Osteoblast (primary cell): ENCODE measurements around the gene MAPKAPK2. TPM values are rescaled to one million over a fixed set of nuclear protein-coding genes. Genes with fewer than 3 reads are reported as not detected.
A peak's percentile ranks its signal among the peaks of the same experiment; 100 is the strongest.

Experiments
- DNase-seq: peaks from one replicate; pipeline ENCODE4 v3.0.0; 2011; ENCODE audit warnings: low spot score, mixed read lengths; ENCODE audit not compliant: insufficient read length; ENCODE audit errors: missing footprints
- H2AFZ ChIP-seq: 2 replicates; pipeline ENCODE4 v1.6.0; 2011; ENCODE audit warnings: mild to moderate bottlenecking, low read length
- H3K27ac ChIP-seq: 2 replicates; pipeline ENCODE4 v1.5.1; 2011; ENCODE audit warnings: mild to moderate bottlenecking, low read depth, low read length, moderate library complexity
- H3K27me3 ChIP-seq: 2 replicates; pipeline ENCODE4 v1.6.0; 2012; ENCODE audit warnings: mild to moderate bottlenecking, control low read depth, inconsistent platforms, low read length, moderate library complexity; ENCODE audit not compliant: insufficient read depth
- H3K36me3 ChIP-seq: 2 replicates; pipeline ENCODE4 v1.5.1; 2011; ENCODE audit warnings: mild to moderate bottlenecking, low read length, control low read depth, moderate library complexity; ENCODE audit not compliant: insufficient read depth
- H3K4me1 ChIP-seq: 2 replicates; pipeline ENCODE4 v1.5.1; 2011; ENCODE audit warnings: mild to moderate bottlenecking, low read length, control low read depth, moderate library complexity; ENCODE audit not compliant: insufficient read depth
- H3K4me2 ChIP-seq: 2 replicates; pipeline ENCODE4 v1.6.0; 2011; ENCODE audit warnings: mild to moderate bottlenecking, low read length; ENCODE audit not compliant: insufficient read depth
- H3K4me3 ChIP-seq: fragments of 200-600 bp; sonication (generic); 3 replicates; pipeline ENCODE4 v1.5.1; 2012; ENCODE audit warnings: mild to moderate bottlenecking, low read length, inconsistent platforms; ENCODE audit not compliant: insufficient read depth
- H3K79me2 ChIP-seq: 2 replicates; pipeline ENCODE4 v1.6.0; 2012; ENCODE audit warnings: mild to moderate bottlenecking, low read length, control low read depth, inconsistent platforms; ENCODE audit not compliant: insufficient read depth
- H3K9me3 ChIP-seq: 2 replicates; pipeline ENCODE4 v1.5.1; 2011; ENCODE audit warnings: low read depth, low read length, control low read depth
- H4K20me1 ChIP-seq: 2 replicates; pipeline ENCODE4 v1.6.0; 2012; ENCODE audit warnings: mild to moderate bottlenecking, low read length, control low read depth; ENCODE audit not compliant: insufficient read depth
- CTCF ChIP-seq: IDR thresholded peaks from 2 replicates; pipeline ENCODE4 v1.5.1; 2011; ENCODE audit warnings: mild to moderate bottlenecking, low read depth, low read length, moderate library complexity; ENCODE audit errors: extremely low read depth
- total RNA-seq: library from RNA; depleted of rRNA; stranded (reverse); fragments of >200 nt; gene quantifications from 2 replicates; pipeline ENCODE4 v1.2.3, GENCODE V29; 2012

Gene MAPKAPK2
- total RNA-seq, 1 donor = 38.0 TPM

- Histone ChIP-seq H3K27me3 (no peaks in the 10 kb centered on the region), H3K27ac (no peak overlapping the region), H3K9me3 (no peaks in the 10 kb centered on the region), H4K20me1 (peaks cover 98% of the 10 kb centered on the region), H3K4me3 (no peak overlapping the region), H3K36me3 (peaks cover 20% of the 10 kb centered on the region), H3K4me2 (no peak overlapping the region), H2AFZ (no peak overlapping the region), H3K79me2 (peaks cover 100% of the 10 kb centered on the region), H3K4me1 (peaks cover 42% of the 10 kb centered on the region)
- TF ChIP-seq CTCF = no peak
- DNase-seq = no peak
These were observed 12.3 kb downstream of the MAPKAPK2 start for GRCh38 chr1:206696812-206697585.

GRCh38 chr1:206698011-206698410 is 13.3 kb downstream of the MAPKAPK2 start:
- peaks cover 99% of the 10 kb centered on the region for H4K20me1 ChIP-seq

GRCh38 chr1:206699000-206699586 is 14.4 kb downstream of the MAPKAPK2 start:
- H3K36me3 ChIP-seq = peaks cover 17% of the 10 kb centered on the region
- peaks cover 98% of the 10 kb centered on the region for H4K20me1 ChIP-seq
- H2AFZ ChIP-seq = no peak overlapping the region
- H3K9me3 ChIP-seq = no peaks in the 10 kb centered on the region
- no peaks in the 10 kb centered on the region for H3K27me3 ChIP-seq
- H3K79me2 ChIP-seq = peaks cover 100% of the 10 kb centered on the region
- no peak for DNase-seq
- no peak overlapping the region for H3K4me2 ChIP-seq
- TF ChIP-seq CTCF = no peak
- H3K4me1 ChIP-seq = peaks cover 21% of the 10 kb centered on the region
- H3K27ac ChIP-seq = peak overlapping the region; percentile 64
- no peak overlapping the region for H3K4me3 ChIP-seq

More at GRCh38 chr1:206698011-206698410, 13.3 kb downstream of the MAPKAPK2 start:
- Histone ChIP-seq H3K27ac (no peak overlapping the region), H3K79me2 (peaks cover 100% of the 10 kb centered on the region), H3K27me3 (no peaks in the 10 kb centered on the region), H2AFZ (no peak overlapping the region), H3K4me2 (no peak overlapping the region), H3K9me3 (no peaks in the 10 kb centered on the region), H3K4me1 (peaks cover 32% of the 10 kb centered on the region), H3K4me3 (no peak overlapping the region), H3K36me3 (peaks cover 20% of the 10 kb centered on the region)
- no peak for DNase-seq
- TF ChIP-seq CTCF = no peak

- Histone ChIP-seq H3K27me3 (no peaks in the 10 kb centered on the region), H2AFZ (no peak overlapping the region), H3K4me1 (peaks cover 18% of the 10 kb centered on the region), H3K4me2 (no peak overlapping the region), H3K36me3 (peaks cover 14% of the 10 kb centered on the region), H3K79me2 (peaks cover 100% of the 10 kb centered on the region), H3K27ac (peak overlapping the region; percentile 64), H4K20me1 (peaks cover 98% of the 10 kb centered on the region), H3K4me3 (no peak overlapping the region), H3K9me3 (no peaks in the 10 kb centered on the region)
- DNase-seq = no peak
- no peak for TF ChIP-seq CTCF
These were observed 14.9 kb downstream of the MAPKAPK2 start for GRCh38 chr1:206699626-206700025.
